Chondrocyte (in vitro differentiated cells): ENCODE results near the gene SYNRG. TPM values are rescaled to one million over a fixed set of nuclear protein-coding genes. Genes with fewer than 3 reads are reported as not detected.

Source experiments
- DNase-seq: peaks from one replicate; pipeline ENCODE4 v3.0.0; 2021; ENCODE audit warnings: mixed read lengths, low spot score
- H3K27ac Mint-ChIP-seq: one replicate; pipeline ENCODE4 v1.8.0; 2021; ENCODE audit warnings: mild to moderate bottlenecking, moderate library complexity, mixed read lengths; ENCODE audit not compliant: unreplicated experiment
- H3K27me3 Mint-ChIP-seq: 2 replicates; pipeline ENCODE4 v1.8.0; 2021; ENCODE audit warnings: low read depth, mixed read lengths
- H3K36me3 Mint-ChIP-seq: 2 replicates; pipeline ENCODE4 v1.8.0; 2021; ENCODE audit warnings: low read depth, mixed read lengths
- H3K4me1 Mint-ChIP-seq: 2 replicates; pipeline ENCODE4 v1.8.0; 2021; ENCODE audit warnings: low read depth, mild to moderate bottlenecking, mixed read lengths
- H3K4me3 Mint-ChIP-seq: one replicate; pipeline ENCODE4 v1.8.0; 2021; ENCODE audit warnings: mild to moderate bottlenecking, moderate library complexity, mixed read lengths; ENCODE audit not compliant: unreplicated experiment
- H3K9me3 Mint-ChIP-seq: 2 replicates; pipeline ENCODE4 v1.8.0; 2021; ENCODE audit warnings: low read depth, mixed read lengths
- total RNA-seq: library from RNA; stranded (reverse); gene quantifications from 3 replicates; pipeline ENCODE4 v1.2.1, GENCODE V29; 2021
- TF ChIP-seq, protein P1 (sequence below): fragments of 200-600 bp; sonication (generic); IDR thresholded peaks from 2 replicates; pipeline ENCODE4 v1.5.0; 2021; ENCODE audit warnings: antibody characterized with exemption, mild to moderate bottlenecking, moderate library complexity

Gene SYNRG
- total RNA-seq, 1 donor from 2014 or later: 35.1 TPM

DNA sequence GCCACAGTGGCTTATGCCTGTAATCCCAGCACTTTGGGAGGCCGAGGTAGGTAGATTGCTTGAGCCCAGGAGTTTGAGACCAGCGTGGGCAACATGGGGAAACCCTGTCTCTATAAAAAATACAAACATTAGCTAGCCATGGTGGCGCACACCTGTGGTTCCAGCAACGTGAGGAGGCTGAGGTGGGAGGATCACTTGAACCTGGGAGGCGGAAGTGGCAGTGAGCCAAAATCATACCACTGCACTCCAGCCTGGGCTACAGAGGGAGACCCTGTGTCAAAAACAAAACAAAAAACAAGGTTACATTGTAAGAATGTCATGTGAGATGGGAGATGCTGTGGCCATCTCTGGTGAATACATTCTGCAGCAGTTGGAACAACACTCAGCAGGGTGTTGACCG is 106.1 kb downstream of the SYNRG start:
- Mint-ChIP-seq H3K27me3 (no peaks in the 10 kb centered on the region), H3K36me3 (no peaks in the 10 kb centered on the region), H3K4me3 (no peak overlapping the region), H3K27ac (peak overlapping the region; percentile 22), H3K9me3 (no peaks in the 10 kb centered on the region), H3K4me1 (peaks cover 10% of the 10 kb centered on the region)
- TF ChIP-seq, protein P1, sequence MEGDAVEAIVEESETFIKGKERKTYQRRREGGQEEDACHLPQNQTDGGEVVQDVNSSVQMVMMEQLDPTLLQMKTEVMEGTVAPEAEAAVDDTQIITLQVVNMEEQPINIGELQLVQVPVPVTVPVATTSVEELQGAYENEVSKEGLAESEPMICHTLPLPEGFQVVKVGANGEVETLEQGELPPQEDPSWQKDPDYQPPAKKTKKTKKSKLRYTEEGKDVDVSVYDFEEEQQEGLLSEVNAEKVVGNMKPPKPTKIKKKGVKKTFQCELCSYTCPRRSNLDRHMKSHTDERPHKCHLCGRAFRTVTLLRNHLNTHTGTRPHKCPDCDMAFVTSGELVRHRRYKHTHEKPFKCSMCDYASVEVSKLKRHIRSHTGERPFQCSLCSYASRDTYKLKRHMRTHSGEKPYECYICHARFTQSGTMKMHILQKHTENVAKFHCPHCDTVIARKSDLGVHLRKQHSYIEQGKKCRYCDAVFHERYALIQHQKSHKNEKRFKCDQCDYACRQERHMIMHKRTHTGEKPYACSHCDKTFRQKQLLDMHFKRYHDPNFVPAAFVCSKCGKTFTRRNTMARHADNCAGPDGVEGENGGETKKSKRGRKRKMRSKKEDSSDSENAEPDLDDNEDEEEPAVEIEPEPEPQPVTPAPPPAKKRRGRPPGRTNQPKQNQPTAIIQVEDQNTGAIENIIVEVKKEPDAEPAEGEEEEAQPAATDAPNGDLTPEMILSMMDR: no peak
- DNase-seq: no peak

DNA sequence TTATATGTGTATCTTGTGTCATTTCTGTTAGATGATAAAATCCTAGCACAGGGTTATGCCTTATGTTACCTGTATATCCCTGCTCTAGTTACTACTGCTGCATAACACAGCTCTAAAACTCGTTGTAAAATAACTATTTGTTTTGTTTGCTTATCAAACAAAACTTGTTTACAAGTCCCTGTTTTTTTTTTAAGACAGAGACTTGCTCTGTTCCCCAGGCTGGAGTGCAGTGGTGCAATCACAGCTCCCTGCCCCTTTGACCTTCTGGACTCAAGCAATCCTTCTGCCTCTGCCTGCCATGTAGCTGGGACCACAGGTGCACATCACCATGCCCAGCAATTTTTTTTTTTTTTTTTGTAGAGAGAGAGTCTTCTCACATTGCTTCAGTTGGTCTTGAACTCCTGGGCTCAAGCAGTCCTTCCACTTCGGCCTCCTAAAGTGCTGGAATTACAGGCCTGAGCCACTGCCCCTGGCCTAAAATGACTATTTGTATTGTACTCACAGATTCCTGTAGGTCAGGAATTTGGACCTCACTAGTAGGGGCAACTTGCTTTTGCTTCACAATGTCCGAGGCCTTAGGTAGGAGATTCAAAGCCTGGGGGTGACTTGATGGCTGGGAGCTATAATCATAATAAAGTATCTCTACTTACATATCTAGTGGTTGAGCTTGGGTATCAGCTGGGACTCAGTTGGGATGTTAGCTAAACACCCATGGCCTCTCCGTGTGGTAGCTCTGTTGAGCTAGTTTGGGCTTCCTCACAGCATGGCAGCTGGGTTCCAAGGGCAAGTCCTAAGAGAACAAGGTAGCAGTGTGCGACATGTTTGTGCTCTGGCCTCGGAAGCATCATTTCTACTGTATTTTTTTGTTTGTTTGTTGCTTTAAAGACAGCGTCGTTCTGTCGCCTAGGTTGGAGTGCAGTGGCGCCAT is 106.9 kb downstream of the SYNRG start:
- Mint-ChIP-seq H3K4me3 (no peak overlapping the region), H3K27ac (no peak overlapping the region), H3K27me3 (no peaks in the 10 kb centered on the region), H3K4me1 (peaks cover 10% of the 10 kb centered on the region), H3K9me3 (no peaks in the 10 kb centered on the region), H3K36me3 (no peaks in the 10 kb centered on the region)
- DNase-seq: no peak
- TF ChIP-seq, protein P1: no peak

DNA sequence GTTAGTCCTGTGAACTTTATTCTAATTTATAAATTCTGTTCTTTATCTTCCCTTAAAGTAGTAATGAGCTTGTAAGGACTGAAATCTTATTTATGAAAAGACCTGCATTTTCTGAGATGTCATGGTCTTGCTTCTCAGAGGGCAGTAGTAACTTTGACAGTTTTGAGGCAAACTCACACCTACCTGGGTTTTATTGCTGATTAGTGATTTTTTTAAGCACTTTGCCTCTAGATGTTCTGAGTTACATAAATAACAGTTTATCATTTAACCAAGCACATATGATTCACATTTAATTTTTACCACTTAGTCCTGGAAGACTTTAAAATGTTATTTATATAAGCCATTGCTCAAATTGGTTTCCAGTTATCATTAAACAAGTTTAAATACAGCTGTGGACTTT is 108.8 kb downstream of the SYNRG start:
- Mint-ChIP-seq H3K36me3 (no peaks in the 10 kb centered on the region), H3K27ac (no peak overlapping the region)
- TF ChIP-seq, protein P1: no peak

DNA sequence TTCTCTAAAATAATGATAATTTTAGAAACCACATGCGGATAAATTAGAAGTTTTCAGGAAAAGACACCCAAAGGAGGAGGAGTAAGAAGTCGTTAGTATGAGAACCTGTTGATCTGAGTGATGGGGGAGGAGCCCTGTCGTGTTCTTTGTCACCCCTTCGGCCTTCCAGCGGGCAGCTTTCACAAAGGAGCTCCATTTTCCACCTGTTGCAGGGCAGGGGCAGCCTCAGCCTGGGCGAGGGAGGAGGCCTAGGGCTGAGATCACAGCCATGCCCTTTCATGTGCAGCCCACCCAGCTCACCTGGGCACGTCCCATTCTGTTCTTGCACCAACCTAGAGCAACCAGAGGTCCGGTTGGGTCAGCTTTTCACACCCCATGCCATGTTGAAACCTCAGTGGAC is 114.2 kb downstream of the SYNRG start:
- H3K36me3 Mint-ChIP-seq: no peaks in the 10 kb centered on the region
- no peak for DNase-seq
- H3K27me3 Mint-ChIP-seq: no peaks in the 10 kb centered on the region
- peaks cover 52% of the 10 kb centered on the region for H3K4me1 Mint-ChIP-seq
- peak overlapping the region; percentile 86 for H3K27ac Mint-ChIP-seq
- H3K9me3 Mint-ChIP-seq: no peaks in the 10 kb centered on the region
- H3K4me3 Mint-ChIP-seq: no peak overlapping the region
- TF ChIP-seq, protein P1: no peak

More for the DNA sequence above, 108.8 kb downstream of the SYNRG start:
- H3K4me3 Mint-ChIP-seq: no peak overlapping the region
- DNase-seq: no peak
- H3K27me3 Mint-ChIP-seq: no peaks in the 10 kb centered on the region
- H3K4me1 Mint-ChIP-seq: peaks cover 4% of the 10 kb centered on the region
- no peaks in the 10 kb centered on the region for H3K9me3 Mint-ChIP-seq

DNA sequence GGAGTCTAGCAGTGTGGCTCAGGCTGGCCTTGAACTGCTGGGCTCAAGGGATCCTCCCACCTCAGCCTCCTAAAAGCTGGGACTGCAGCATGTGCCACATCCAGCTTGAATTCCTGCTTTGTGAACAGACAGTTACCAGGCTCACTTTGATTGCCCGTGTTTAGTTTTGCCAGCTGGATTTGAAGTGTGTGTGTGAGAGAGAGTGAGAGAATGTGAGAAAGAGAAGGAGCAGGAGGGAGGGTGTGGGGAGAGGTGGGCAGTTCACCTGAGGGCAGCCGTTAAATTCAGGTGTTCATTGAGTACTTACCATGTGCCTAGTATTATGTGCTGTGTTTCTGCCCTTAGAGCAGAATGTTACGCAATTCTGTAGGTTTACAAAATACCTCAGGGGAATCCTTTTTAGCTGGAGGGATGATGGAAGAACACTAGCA is 114.8 kb downstream of the SYNRG start:
- TF ChIP-seq, protein P1: no peak
- Mint-ChIP-seq H3K36me3 (no peaks in the 10 kb centered on the region), H3K9me3 (no peaks in the 10 kb centered on the region), H3K4me3 (no peak overlapping the region), H3K4me1 (peaks cover 52% of the 10 kb centered on the region), H3K27ac (peak overlapping the region; percentile 86), H3K27me3 (no peaks in the 10 kb centered on the region)
- no peak for DNase-seq
